ENCODE data around the gene PPP1CB. TPM values are rescaled to one million over a fixed set of nuclear protein-coding genes. Genes with fewer than 3 reads are reported as not detected.
A peak's percentile ranks its signal among the peaks of the same experiment; 100 is the strongest.

PPP1CB gene
- polyA plus RNA-seq (2013, experiment 1 of 2), result 101 TPM
- 105 TPM for polyA plus RNA-seq (2013, experiment 2 of 2)

DNA sequence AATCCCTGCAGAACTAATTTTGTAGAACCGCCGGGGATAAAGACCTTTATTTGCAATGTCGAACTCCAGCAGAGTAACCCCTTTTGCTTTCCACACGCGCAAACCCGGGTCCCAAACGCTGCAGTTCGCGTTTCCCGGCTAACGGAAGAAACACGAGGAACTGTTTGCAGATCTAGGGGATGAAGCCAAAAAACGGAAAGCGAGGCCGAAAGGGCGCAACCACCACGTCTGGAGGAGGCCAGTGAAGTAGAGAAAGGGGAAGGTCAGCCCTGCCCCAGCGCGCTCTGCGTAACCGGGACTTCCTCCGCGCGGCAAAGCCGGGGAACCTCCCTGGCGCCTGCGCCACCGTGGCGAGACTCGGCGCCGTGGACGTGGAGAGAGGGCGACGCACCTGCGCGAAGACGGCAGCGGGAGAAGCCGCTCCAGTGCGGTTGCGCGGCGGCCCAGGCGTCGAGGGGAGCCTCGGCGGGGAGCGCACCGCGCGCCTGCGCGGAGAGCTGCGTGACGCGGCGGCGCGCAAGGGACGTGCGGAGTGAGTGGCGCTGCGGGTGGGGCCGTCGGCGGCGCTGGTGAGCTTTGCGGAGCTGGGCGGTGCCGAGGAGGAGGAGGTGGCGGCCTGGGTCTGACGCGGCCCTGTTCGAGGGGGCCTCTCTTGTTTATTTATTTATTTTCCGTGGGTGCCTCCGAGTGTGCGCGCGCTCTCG lies at the start of gene PPP1CB:
PPP1CB (plus strand) TSS at position 579 of the 704 bp plus-strand sequence. CDS start 295 bp downstream, outside the sequence.
- 2% methylated on average over 53 to 73 of the region's 81 CpGs for WGBS, 2 experiments (ENCODE audit: insufficient coverage in 2 of 2)
- peak within 1 kb of the TSS; percentile 96 for H3K27ac ChIP-seq (ENCODE audit: low read depth, low read length, severe bottlenecking)
- no peaks in the 10 kb centered on the region for H3K9me3 ChIP-seq (ENCODE audit: control insufficient read depth, low read length)
- peak within 1 kb of the TSS; percentile 89 for H3K4me3 ChIP-seq (ENCODE audit: extremely low read depth, insufficient read depth, low read length, poor library complexity, severe bottlenecking)
- H3K4me1 ChIP-seq (ENCODE audit: control insufficient read depth, insufficient read depth, low read length, poor library complexity, severe bottlenecking), result peaks cover 7% of the 10 kb centered on the region
- H3K36me3 ChIP-seq (ENCODE audit: control insufficient read depth, insufficient read depth, low read length), result peaks cover 1% of the 10 kb centered on the region

DNA sequence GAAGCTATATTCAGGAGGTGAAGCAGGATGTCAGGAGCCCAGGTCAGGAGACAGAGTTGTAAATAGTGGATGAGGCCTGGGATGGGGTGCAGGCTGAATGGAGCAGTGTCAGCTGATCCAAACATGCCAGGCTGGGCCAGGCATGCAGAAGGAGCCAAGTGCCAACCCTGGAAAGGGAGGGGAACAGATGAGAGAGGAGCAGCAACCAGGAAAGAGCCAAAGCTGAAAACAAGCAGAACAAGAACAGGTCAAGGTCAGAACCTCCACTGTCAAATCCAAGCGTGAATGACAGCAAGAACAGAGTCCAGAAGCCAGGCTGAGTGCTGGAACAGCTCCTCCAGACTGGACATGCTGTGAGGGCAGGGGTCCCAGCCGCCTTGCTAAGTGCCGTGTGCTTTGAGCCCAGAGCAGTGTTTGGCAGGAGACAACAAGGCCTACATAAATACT lies 49.2 kb upstream of the PPP1CB start:
- WGBS, 2 experiments (ENCODE audit: insufficient coverage in 2 of 2), result 92 to 100% methylated on average over 2 to 3 of the region's 3 CpGs
- Histone ChIP-seq H3K9me3 (ENCODE audit: control insufficient read depth, low read length) (no peaks in the 10 kb centered on the region), H3K4me1 (ENCODE audit: control insufficient read depth, insufficient read depth, low read length, poor library complexity, severe bottlenecking) (no peaks in the 10 kb centered on the region), H3K27ac (ENCODE audit: low read depth, low read length, severe bottlenecking) (no peak overlapping the region), H3K36me3 (ENCODE audit: control insufficient read depth, insufficient read depth, low read length) (no peaks in the 10 kb centered on the region), H3K4me3 (ENCODE audit: extremely low read depth, insufficient read depth, low read length, poor library complexity, severe bottlenecking) (no peak overlapping the region)

DNA sequence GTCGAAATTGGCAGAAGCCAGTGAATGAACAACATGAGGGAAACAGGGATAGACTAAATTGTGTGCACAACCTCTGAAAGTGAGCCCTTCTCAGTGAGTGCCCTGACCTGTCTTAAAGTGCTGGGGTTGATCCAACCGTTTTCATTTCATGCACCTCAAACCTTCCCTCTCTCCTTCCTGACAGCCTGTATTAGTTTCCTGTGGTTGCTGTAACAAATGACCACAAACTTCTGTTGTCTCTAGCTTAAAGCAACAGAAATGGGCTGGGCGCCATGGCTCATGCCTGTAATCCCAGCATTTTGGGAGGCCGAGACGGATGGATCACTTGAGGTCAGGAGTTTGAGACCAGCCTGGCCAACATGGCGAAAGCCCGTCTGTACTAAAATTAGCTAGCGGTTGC lies 48.8 kb upstream of the PPP1CB start:
- no peaks in the 10 kb centered on the region for H3K4me1 ChIP-seq (ENCODE audit: control insufficient read depth, insufficient read depth, low read length, poor library complexity, severe bottlenecking)
- 89 to 90% methylated on average over 8 of the region's 8 CpGs for WGBS, 2 experiments (ENCODE audit: insufficient coverage in 2 of 2)
- no peak overlapping the region for H3K4me3 ChIP-seq (ENCODE audit: extremely low read depth, insufficient read depth, low read length, poor library complexity, severe bottlenecking)
- H3K27ac ChIP-seq (ENCODE audit: low read depth, low read length, severe bottlenecking), result no peak overlapping the region
- no peaks in the 10 kb centered on the region for H3K36me3 ChIP-seq (ENCODE audit: control insufficient read depth, insufficient read depth, low read length)
- H3K9me3 ChIP-seq (ENCODE audit: control insufficient read depth, low read length), result no peaks in the 10 kb centered on the region

DNA sequence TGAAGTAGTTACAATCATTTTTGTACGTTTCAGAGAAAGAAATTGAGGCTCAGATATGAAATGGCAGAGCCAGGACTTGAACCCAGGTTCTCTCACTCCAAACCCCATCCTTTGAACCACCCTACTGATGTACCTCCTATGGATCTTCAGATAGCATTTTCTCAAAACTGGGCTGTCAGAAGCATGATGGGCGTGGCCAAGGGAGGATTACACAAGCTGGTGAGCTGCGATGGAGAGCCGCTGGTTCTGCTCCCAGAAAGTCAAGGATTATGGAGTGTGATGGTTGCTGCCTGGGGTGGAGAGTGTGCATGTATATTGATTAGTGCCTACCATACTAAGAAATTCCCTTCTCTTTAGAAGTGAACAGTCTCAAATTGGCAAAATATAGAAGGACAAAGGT lies 47.0 kb upstream of the PPP1CB start:
- H3K9me3 ChIP-seq (ENCODE audit: control insufficient read depth, low read length), result no peaks in the 10 kb centered on the region
- no peaks in the 10 kb centered on the region for H3K36me3 ChIP-seq (ENCODE audit: control insufficient read depth, insufficient read depth, low read length)
- no peak overlapping the region for H3K4me3 ChIP-seq (ENCODE audit: extremely low read depth, insufficient read depth, low read length, poor library complexity, severe bottlenecking)
- 92% methylated on average over 2 of the region's 4 CpGs; no CpG with 5 or more reads in 1 of the 2 experiments for WGBS, 2 experiments (ENCODE audit: insufficient coverage in 2 of 2)
- H3K27ac ChIP-seq (ENCODE audit: low read depth, low read length, severe bottlenecking), result no peak overlapping the region
- H3K4me1 ChIP-seq (ENCODE audit: control insufficient read depth, insufficient read depth, low read length, poor library complexity, severe bottlenecking), result no peaks in the 10 kb centered on the region

- Histone ChIP-seq H3K4me3 (ENCODE audit: extremely low read depth, insufficient read depth, low read length, poor library complexity, severe bottlenecking) (no peak overlapping the region), H3K36me3 (ENCODE audit: control insufficient read depth, insufficient read depth, low read length) (no peaks in the 10 kb centered on the region), H3K4me1 (ENCODE audit: control insufficient read depth, insufficient read depth, low read length, poor library complexity, severe bottlenecking) (peaks cover 5% of the 10 kb centered on the region), H3K27ac (ENCODE audit: low read depth, low read length, severe bottlenecking) (no peak overlapping the region), H3K9me3 (ENCODE audit: control insufficient read depth, low read length) (no peaks in the 10 kb centered on the region)
- 96% methylated on average over 4 of the region's 4 CpGs; no CpG with 5 or more reads in 1 of the 2 experiments for WGBS, 2 experiments (ENCODE audit: insufficient coverage in 2 of 2)
Measured at GRCh38 chr2:28705751-28706440, 45.7 kb upstream of the PPP1CB start.

DNA sequence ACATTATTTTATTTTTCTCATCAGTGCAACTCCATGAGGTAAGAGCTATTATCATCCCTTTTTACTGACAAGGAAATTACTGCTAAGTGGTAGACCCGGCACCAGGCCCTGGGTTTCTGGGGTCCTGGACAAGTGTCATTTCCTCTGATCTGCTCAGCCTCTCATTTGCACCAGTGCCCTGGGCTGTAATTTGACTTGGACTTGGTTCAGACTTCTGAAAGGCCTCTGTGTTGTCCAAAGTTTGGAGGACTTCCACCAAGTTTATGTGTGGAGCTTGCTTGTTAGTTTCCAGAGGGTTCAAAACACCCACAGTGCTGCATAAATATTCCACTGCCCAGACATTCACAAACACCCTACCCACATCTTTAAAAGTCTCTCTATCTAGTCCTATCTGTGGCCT lies 44.0 kb upstream of the PPP1CB start:
- H3K4me1 ChIP-seq (ENCODE audit: control insufficient read depth, insufficient read depth, low read length, poor library complexity, severe bottlenecking), result peaks cover 5% of the 10 kb centered on the region
- 100% methylated on average over 1 of the region's 1 CpG for WGBS, 2 experiments (ENCODE audit: insufficient coverage in 2 of 2)
- no peak overlapping the region for H3K4me3 ChIP-seq (ENCODE audit: extremely low read depth, insufficient read depth, low read length, poor library complexity, severe bottlenecking)
- no peaks in the 10 kb centered on the region for H3K36me3 ChIP-seq (ENCODE audit: control insufficient read depth, insufficient read depth, low read length)
- no peak overlapping the region for H3K27ac ChIP-seq (ENCODE audit: low read depth, low read length, severe bottlenecking)
- no peaks in the 10 kb centered on the region for H3K9me3 ChIP-seq (ENCODE audit: control insufficient read depth, low read length)

- Histone ChIP-seq H3K9me3 (ENCODE audit: control insufficient read depth, low read length) (no peaks in the 10 kb centered on the region), H3K4me3 (ENCODE audit: extremely low read depth, insufficient read depth, low read length, poor library complexity, severe bottlenecking) (no peak overlapping the region), H3K4me1 (ENCODE audit: control insufficient read depth, insufficient read depth, low read length, poor library complexity, severe bottlenecking) (peaks cover 5% of the 10 kb centered on the region), H3K36me3 (ENCODE audit: control insufficient read depth, insufficient read depth, low read length) (no peaks in the 10 kb centered on the region), H3K27ac (ENCODE audit: low read depth, low read length, severe bottlenecking) (no peak overlapping the region)
- WGBS, 2 experiments (ENCODE audit: insufficient coverage in 2 of 2), result 95 to 97% methylated on average over 6 to 8 of the region's 8 CpGs
Measured at GRCh38 chr2:28709101-28709500, 42.5 kb upstream of the PPP1CB start.

- 86 to 98% methylated on average over 4 of the region's 4 CpGs for WGBS, 2 experiments (ENCODE audit: insufficient coverage in 2 of 2)
Measured at GRCh38 chr2:28710545-28710944, 41.1 kb upstream of the PPP1CB start.

GRCh38 chr2:28713577-28714298 lies 37.9 kb upstream of the PPP1CB start:
- 100% methylated on average over 4 to 6 of the region's 8 CpGs for WGBS, 2 experiments (ENCODE audit: insufficient coverage in 2 of 2)
- H3K27ac ChIP-seq (ENCODE audit: low read depth, low read length, severe bottlenecking), result no peak overlapping the region

More at GRCh38 chr2:28710545-28710944, 41.1 kb upstream of the PPP1CB start:
- Histone ChIP-seq H3K9me3 (ENCODE audit: control insufficient read depth, low read length) (no peaks in the 10 kb centered on the region), H3K27ac (ENCODE audit: low read depth, low read length, severe bottlenecking) (no peak overlapping the region), H3K4me1 (ENCODE audit: control insufficient read depth, insufficient read depth, low read length, poor library complexity, severe bottlenecking) (peaks cover 5% of the 10 kb centered on the region), H3K4me3 (ENCODE audit: extremely low read depth, insufficient read depth, low read length, poor library complexity, severe bottlenecking) (no peak overlapping the region), H3K36me3 (ENCODE audit: control insufficient read depth, insufficient read depth, low read length) (no peaks in the 10 kb centered on the region)

GRCh38 chr2:28716265-28716865 lies 35.3 kb upstream of the PPP1CB start:
- H3K9me3 ChIP-seq (ENCODE audit: control insufficient read depth, low read length), result no peaks in the 10 kb centered on the region
- WGBS, 2 experiments (ENCODE audit: insufficient coverage in 2 of 2), result 17 to 56% methylated on average over 1 of the region's 4 CpGs
- H3K4me1 ChIP-seq (ENCODE audit: control insufficient read depth, insufficient read depth, low read length, poor library complexity, severe bottlenecking), result peaks cover 21% of the 10 kb centered on the region
- H3K36me3 ChIP-seq (ENCODE audit: control insufficient read depth, insufficient read depth, low read length), result no peaks in the 10 kb centered on the region
- peak overlapping the region; percentile 66 for H3K27ac ChIP-seq (ENCODE audit: low read depth, low read length, severe bottlenecking)
- H3K4me3 ChIP-seq (ENCODE audit: extremely low read depth, insufficient read depth, low read length, poor library complexity, severe bottlenecking), result no peak overlapping the region

More at GRCh38 chr2:28713577-28714298, 37.9 kb upstream of the PPP1CB start:
- Histone ChIP-seq H3K9me3 (ENCODE audit: control insufficient read depth, low read length) (no peaks in the 10 kb centered on the region), H3K36me3 (ENCODE audit: control insufficient read depth, insufficient read depth, low read length) (no peaks in the 10 kb centered on the region), H3K4me1 (ENCODE audit: control insufficient read depth, insufficient read depth, low read length, poor library complexity, severe bottlenecking) (peaks cover 26% of the 10 kb centered on the region), H3K4me3 (ENCODE audit: extremely low read depth, insufficient read depth, low read length, poor library complexity, severe bottlenecking) (no peak overlapping the region)
